Endothelial cell of hepatic sinusoid (primary cell): Measurements from ENCODE around the gene UBL5.
"Not testable (repeated sequence)": the region's sequence is repeated elsewhere in the genome, so short reads cannot be mapped to it uniquely, and the experiment has no call there.

Experiments
- in situ Hi-C: cut with HindIII; loops from 2 replicates; pipeline ENCODE4 v1.10.0; 2017; ENCODE audit warnings: low sequenced_read_pairs

The UBL5 gene

GRCh38 chr19:9808855-9809824 lies 18.6 kb upstream of the UBL5 start:
- in situ Hi-C loops = no loop called here

- in situ Hi-C loops = no loop called here
Measured at GRCh38 chr19:9811139-9811538, 16.6 kb upstream of the UBL5 start.

GRCh38 chr19:9818175-9818733 lies 9.5 kb upstream of the UBL5 start:
- in situ Hi-C loops = no loop called here

- in situ Hi-C loops = no loop called here
Measured at GRCh38 chr19:9818734-9819595, 8.8 kb upstream of the UBL5 start, which contains the start of gene FBXL12. Gene FBXL12 (minus strand): TSS chr19:9819079. CDS start chr19:9818813, 266 bp downstream.

- in situ Hi-C loops = no loop called here
Measured at GRCh38 chr19:9819596-9819909, 8.2 kb upstream of the UBL5 start.

- in situ Hi-C loops = not testable (repeated sequence)
Measured at GRCh38 chr19:9820034-9820433, 7.7 kb upstream of the UBL5 start.

GRCh38 chr19:9823816-9824215 lies 3.9 kb upstream of the UBL5 start:
- in situ Hi-C loops = no loop called here

- in situ Hi-C loops = no loop called here
Measured at GRCh38 chr19:9828551-9829063, 889 bp downstream of the UBL5 start.

- in situ Hi-C loops = no loop called here
Measured at GRCh38 chr19:9834307-9834725, 6.6 kb downstream of the UBL5 start.

GRCh38 chr19:9834726-9835506 lies 7.2 kb downstream of the UBL5 start, which contains the start of gene PIN1:
Gene PIN1 (plus strand): TSS chr19:9835318. CDS start chr19:9835345, 27 bp downstream.
- in situ Hi-C loops = no loop called here

GRCh38 chr19:9835507-9835949 lies 7.8 kb downstream of the UBL5 start:
- in situ Hi-C loops = no loop called here

GRCh38 chr19:9836021-9836420 lies 8.3 kb downstream of the UBL5 start:
- in situ Hi-C loops = no loop called here

- in situ Hi-C loops = no loop called here
Measured at GRCh38 chr19:9838324-9838723, 10.6 kb downstream of the UBL5 start.

GRCh38 chr19:9839415-9839814 lies 11.7 kb downstream of the UBL5 start:
- in situ Hi-C loops = no loop called here

- in situ Hi-C loops = no loop called here
Measured at GRCh38 chr19:9842834-9843625, 15.3 kb downstream of the UBL5 start.

GRCh38 chr19:9843626-9844273 lies 16.0 kb downstream of the UBL5 start:
- in situ Hi-C loops = not testable (repeated sequence)

GRCh38 chr19:9847087-9847671 lies 19.5 kb downstream of the UBL5 start:
- in situ Hi-C loops = no loop called here

- in situ Hi-C loops = no loop called here
Measured at GRCh38 chr19:9848060-9848459, 20.3 kb downstream of the UBL5 start.

- in situ Hi-C loops = no loop called here
Measured at GRCh38 chr19:9848762-9849161, 21.0 kb downstream of the UBL5 start.
